ENCODE measurements around the gene PTPRN2. TPM values are rescaled to one million over a fixed set of nuclear protein-coding genes. Genes with fewer than 3 reads are reported as not detected.

PTPRN2 gene
- total and polyA plus RNA-seq, 9 of the 15 experiments (the other 6 are each of a cell fraction or from before 2014, with no cell fraction given): not detected

GRCh38 chr7:158279539-158280447 is 307.8 kb downstream of the PTPRN2 start:
- DNase-seq (ENCODE audit: extremely low read depth in 1 of 4, low spot score in 3 of 4) (no peak), FAIRE-seq (no peak), ATAC-seq (no peak)
- no TSS peak for BruUV-seq (replicated peaks)
- no peaks in the 10 kb centered on the region for H3K79me2 ChIP-seq (ENCODE audit: control insufficient read depth, insufficient read depth, low read length)
- WGBS (ENCODE audit: insufficient coverage, low coverage, missing lambda C conversion rate): under 1% methylated on average over 49 of the region's 53 CpGs
- no peak overlapping the region for H2AFZ ChIP-seq (ENCODE audit: low read depth, low read length)
- no peak overlapping the region for H3K27ac ChIP-seq (ENCODE audit: extremely low read depth, low read depth, low read length)
- ChIA-PET POLR2A (interaction anchor here (0.6 kb wide), 1 partner anchor 22 kb away, joined by 4 read pairs; no protein-coding TSS in a partner anchor), CTCF (ENCODE audit: low intra/inter-chr PET ratio) (no interaction called here)
- no peaks in the 10 kb centered on the region for H3K36me3 ChIP-seq (ENCODE audit: control insufficient read depth, insufficient read depth, low read length)
- H3K9me1 ChIP-seq (ENCODE audit: control insufficient read depth, insufficient read depth, low read length): no peaks in the 10 kb centered on the region
- intact Hi-C loops (cut with micrococcal nuclease): no loop called here
- in situ Hi-C loops (cut with MboI): no loop called here
- no peak for TF ChIP-seq FIP1L1 (IDR thresholded peaks at IDR 0.05; ENCODE audit: low read depth, low read length, poor library complexity, severe bottlenecking)
- TF ChIP-seq NR2F6 (CRISPR knock-in tag; IDR thresholded peaks at IDR 0.05): no peak
- no peak for TF ChIP-seq SMAD3 (CRISPR knock-in tag; conservative IDR thresholded peaks at IDR 0.05)
- no peak for TF ChIP-seq FOS (IDR thresholded peaks at IDR 0.05; ENCODE audit: extremely low read depth, insufficient read length)
- TF ChIP-seq BDP1 (IDR thresholded peaks at IDR 0.05; ENCODE audit: insufficient read depth, insufficient read length): no peak
- no peak overlapping the region for H3K4me3 ChIP-seq
- H4K20me1 ChIP-seq (replicated peaks; ENCODE audit: control insufficient read depth, insufficient read depth, low read length): 0 out of 2 replicates have a peak, but pooled peaks cover 10% of the 10 kb centered on the region
- H3K4me2 ChIP-seq (ENCODE audit: insufficient read depth, low read length): no peak overlapping the region
- no peak overlapping the region for H3K9ac ChIP-seq (ENCODE audit: insufficient read depth in 1 of 2, low read depth in 2 of 2, low read length in 2 of 2)
- H3K4me1 ChIP-seq (replicated peaks in 1 of 2; ENCODE audit: control insufficient read depth in 2 of 2, insufficient read depth in 2 of 2, low read length in 2 of 2): no peaks in the 10 kb centered on the region; a peak in 1 of 5 replicates
- no peaks in the 10 kb centered on the region for H3K9me3 ChIP-seq (replicated peaks; ENCODE audit: control insufficient read depth, insufficient read depth, low read depth, low read length)
- H3K27me3 ChIP-seq (ENCODE audit: control insufficient read depth in 2 of 2, insufficient read depth in 2 of 2, low read length in 2 of 2): peaks cover 61 to 91% of the 10 kb centered on the region in 2 experiments
